OCI-M2 (cell line): ENCODE results near the gene CETP.
"Not testable (repeated sequence)": the region's sequence is repeated elsewhere in the genome, so short reads cannot be mapped to it uniquely, and the experiment has no call there.

Source experiments
- DNase-seq: peaks from one replicate; lab custom pipeline; 2025; ENCODE audit not compliant: unreplicated experiment; lab: John Stamatoyannopoulos, UW

The CETP gene

GRCh38 chr16:56934599-56935145 lies 27.1 kb upstream of the CETP start:
- not testable (repeated sequence) for DNase-seq

GRCh38 chr16:56935201-56935600 lies 26.5 kb upstream of the CETP start:
- no peak for DNase-seq

GRCh38 chr16:56936491-56936890 lies 25.3 kb upstream of the CETP start:
- DNase-seq = no peak

- no peak for DNase-seq
Observed at GRCh38 chr16:56936950-56937349, 24.8 kb upstream of the CETP start.

- no peak for DNase-seq
Observed at GRCh38 chr16:56938664-56939513, 22.9 kb upstream of the CETP start.

GRCh38 chr16:56939801-56940200 lies 21.9 kb upstream of the CETP start:
- no peak for DNase-seq

- DNase-seq = no peak
Observed at GRCh38 chr16:56941092-56941491, 20.7 kb upstream of the CETP start.

GRCh38 chr16:56941856-56942331 lies 19.9 kb upstream of the CETP start:
- DNase-seq = no peak

GRCh38 chr16:56943761-56944375 lies 17.9 kb upstream of the CETP start:
- no peak for DNase-seq

GRCh38 chr16:56944954-56945839 lies 16.6 kb upstream of the CETP start:
- no peak for DNase-seq

GRCh38 chr16:56945847-56946527 lies 15.8 kb upstream of the CETP start:
- no peak for DNase-seq

- no peak for DNase-seq
Observed at GRCh38 chr16:56946767-56947603, 14.8 kb upstream of the CETP start.

- no peak for DNase-seq
Observed at GRCh38 chr16:56947604-56947995, 14.2 kb upstream of the CETP start.

GRCh38 chr16:56948234-56948633 lies 13.5 kb upstream of the CETP start:
- DNase-seq = no peak

- DNase-seq = no peak
Observed at GRCh38 chr16:56950051-56950450, 11.7 kb upstream of the CETP start.

GRCh38 chr16:56950455-56950854 lies 11.3 kb upstream of the CETP start:
- DNase-seq = no peak

GRCh38 chr16:56950881-56951771 lies 10.6 kb upstream of the CETP start:
- no peak for DNase-seq

GRCh38 chr16:56953006-56953405 lies 8.7 kb upstream of the CETP start:
- DNase-seq = no peak

GRCh38 chr16:56956076-56956475 lies 5.7 kb upstream of the CETP start:
- DNase-seq = no peak
